Dedifferentiated amniotic fluid mesenchymal stem cell (primary cell): ENCODE measurements around the gene ORAI2.
A peak's percentile ranks its signal among the peaks of the same experiment; 100 is the strongest.
"Not testable (repeated sequence)": the region's sequence is repeated elsewhere in the genome, so short reads cannot be mapped to it uniquely, and the experiment has no call there.

Experiments
- DNase-seq: peaks from one replicate; pipeline ENCODE4 v3.0.0-alpha.2; 2016; ENCODE audit errors: extremely low spot score

Gene ORAI2

DNA sequence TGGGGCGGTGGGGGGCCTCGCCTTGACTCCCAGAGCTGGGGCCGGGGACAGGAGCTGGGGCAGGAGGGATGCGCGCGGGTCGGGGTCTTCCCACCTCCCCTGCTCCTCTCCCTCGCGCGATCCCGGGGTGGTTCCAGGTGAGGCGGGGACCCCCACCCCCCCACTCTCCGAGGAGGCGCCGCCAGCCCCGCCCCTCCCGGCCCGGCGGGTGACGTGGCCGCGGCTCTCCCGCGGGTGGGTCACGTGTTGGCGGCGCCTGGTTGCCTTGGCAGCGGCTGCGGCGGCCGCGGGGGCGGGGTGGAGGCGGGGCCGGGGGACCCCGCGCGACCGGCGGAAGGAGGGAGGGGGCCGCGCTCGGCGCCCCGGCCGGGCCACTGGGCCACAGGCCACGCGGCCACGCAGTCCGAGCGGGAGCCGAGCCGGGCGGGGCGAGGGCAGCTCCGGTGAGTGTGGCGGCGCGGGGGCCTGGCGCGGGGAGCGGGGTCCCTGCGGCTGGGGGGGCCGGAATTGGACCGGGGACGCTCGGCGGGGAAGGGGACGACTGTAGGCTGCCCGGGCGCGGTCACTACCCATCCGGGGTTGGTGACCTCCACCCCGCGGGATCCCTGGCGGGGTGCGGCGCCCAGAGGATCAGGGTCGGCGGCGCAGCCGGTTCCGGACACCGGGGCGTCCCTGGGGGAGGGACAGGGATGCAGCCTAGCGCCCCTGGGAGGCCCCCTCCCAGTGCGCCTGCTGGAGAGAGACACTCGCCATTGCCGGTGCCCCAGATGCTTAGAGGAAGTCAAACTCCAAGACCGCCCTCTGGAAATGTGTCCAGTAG lies at the start of gene ORAI2:
Gene ORAI2, plus strand, starts transcription at position 357 of the 820 bp plus-strand sequence. CDS start 5,382 bp downstream, outside the sequence.
- peak; percentile 37 for DNase-seq

DNA sequence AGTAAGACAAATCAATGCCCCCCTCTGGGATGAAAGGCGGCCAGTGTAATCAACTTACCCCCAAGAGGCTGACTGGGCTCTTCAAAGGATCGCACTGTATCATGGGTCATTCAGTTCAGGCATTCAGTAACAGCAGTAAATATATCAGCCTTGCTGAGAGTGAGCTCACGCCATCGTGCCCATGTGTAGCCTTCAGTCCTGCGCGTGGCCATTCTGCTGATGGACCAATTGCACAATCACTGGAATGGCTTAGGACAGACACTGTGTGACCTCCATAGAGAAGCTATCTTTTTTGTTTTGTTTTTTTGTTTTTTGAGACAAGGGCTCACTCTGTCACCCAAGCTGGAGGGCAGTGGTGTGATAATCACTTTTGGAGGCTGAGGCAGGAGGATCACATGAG lies 46.3 kb upstream of the ORAI2 start:
- no peak for DNase-seq

GRCh38 chr7:102389810-102390209 lies 43.6 kb upstream of the ORAI2 start:
- no peak for DNase-seq

DNA sequence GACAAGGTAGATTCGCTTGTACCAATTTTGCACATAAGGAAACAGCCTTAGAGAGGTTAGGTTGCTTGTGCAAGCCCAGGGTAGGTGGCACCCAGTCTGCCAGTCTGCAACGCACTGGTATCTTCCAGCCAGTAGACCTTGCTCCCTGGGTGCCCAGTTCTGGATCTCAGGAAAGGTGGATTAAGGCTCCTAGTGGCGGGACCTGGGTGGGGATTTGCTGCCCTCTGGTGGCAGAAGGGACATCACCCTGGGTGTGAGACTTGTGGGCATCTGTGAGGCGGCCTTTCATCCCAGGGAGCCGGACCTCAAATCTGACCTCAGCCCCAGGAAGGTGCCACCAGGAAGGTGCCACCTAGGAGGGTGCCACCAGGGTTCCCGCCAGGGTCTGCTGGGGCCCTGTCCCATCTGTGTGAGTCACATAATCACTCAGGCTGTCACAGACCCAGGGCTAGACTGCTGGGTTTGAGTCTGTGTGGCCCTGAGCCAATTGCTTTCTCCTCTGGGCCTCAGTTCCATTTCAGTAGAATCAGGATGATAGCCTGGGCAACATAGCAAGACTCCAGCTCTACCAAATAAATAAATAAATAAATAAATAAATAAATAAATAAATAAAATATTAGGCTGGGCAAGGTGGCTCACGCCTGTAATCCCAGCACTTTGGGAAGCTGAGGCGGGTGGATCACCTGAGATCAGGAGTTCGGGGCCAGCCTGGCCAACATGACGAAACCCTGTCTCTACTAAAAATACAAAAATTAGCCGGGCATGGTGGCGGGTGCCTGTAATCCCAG lies 42.5 kb upstream of the ORAI2 start:
- peak; percentile 64 for DNase-seq

- DNase-seq = no peak
These were observed 41.0 kb upstream of the ORAI2 start for GRCh38 chr7:102392330-102392729.

DNA sequence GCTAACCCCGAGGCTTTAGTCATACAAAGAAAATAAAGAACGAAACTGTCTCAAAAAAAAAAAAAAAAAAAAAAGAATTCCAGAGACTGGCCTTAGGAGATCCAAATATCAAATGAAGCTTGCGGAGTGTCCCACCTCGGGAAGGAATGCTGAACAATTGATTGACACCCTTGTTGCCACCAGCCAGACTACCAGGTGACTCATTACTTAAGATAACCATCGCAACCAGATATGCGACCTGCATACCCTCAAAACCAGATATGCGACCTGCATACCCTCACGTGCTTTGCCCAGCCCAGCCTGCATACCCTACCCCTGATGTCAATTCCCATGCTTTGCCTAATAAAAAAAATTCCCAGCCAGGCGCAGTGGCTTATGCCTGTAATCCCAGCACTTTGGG lies 39.9 kb upstream of the ORAI2 start:
- no peak for DNase-seq

DNA sequence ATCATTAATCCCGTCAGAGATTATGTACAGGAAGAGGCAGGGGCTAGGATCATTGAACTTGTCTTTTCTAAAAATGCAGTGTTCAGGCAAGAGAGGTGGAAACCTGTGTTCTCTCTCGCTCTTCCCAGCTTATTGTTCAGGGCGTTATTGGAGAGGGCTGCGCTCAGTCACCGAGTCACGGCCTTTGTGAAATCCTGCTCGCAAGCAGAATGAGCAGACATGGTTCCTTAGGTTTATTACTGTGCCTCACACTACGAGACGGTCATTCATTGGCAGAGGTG lies 37.8 kb upstream of the ORAI2 start:
- DNase-seq = no peak

DNA sequence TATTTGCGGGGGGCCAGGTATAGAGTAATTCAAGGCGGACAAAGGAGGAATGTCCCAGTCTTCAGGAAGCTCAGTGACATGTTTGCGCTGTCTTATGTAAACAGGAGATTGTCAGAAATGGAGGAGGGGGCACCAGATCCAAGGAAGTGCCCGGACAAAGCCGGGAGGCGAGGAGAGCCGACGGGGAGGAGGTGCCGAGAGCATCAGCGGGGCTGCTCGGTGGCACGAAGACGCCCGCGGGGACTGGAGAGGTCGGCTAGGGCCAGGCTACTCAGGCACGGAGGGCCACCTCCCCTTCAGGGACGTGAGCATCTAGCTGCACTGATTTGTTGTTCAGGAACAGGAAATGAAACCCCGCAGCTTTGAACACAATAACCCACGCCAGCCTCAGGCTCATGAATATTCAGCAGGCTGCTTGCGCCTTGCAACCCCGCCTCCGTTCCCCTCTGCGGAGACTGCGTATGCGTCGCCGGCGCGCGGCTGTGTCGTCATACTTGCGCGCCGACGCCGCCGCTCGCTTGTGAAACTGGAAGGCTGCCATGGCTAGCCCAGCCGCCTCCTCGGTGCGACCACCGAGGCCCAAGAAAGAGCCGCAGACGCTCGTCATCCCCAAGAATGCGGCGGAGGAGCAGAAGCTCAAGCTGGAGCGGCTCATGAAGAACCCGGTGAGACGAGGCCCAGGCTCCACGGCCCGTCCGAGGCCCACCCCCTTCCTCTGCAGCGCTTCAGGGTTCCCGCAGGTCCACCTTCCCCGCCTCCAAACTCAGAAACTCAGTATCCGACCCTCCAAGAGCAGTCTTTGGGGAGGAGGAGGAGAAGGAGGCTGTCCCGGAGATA lies 37.3 kb upstream of the ORAI2 start, which contains the start of gene PRKRIP1:
Gene PRKRIP1, plus strand, starts transcription at position 491 of the 837 bp plus-strand sequence. Its CDS starts 49 bp downstream, at position 540.
- DNase-seq = peak; percentile 90

DNA sequence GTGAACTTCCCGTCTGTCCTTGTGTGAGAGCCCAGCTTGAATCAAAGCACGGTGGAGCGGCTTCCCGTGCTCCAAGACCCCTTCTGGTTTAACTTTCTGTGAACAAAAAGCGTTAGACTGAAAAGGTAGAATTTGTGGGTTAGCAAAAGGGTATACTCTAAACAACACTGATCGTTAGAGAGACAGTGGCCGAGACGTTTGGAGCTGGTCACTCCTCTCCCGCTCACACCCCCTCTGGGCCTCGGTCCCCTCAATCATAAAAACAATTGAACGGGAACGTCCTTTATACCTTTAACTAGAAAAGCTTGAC lies 36.7 kb upstream of the ORAI2 start:
- no peak for DNase-seq

GRCh38 chr7:102398543-102398942 lies 34.8 kb upstream of the ORAI2 start:
- no peak for DNase-seq

DNA sequence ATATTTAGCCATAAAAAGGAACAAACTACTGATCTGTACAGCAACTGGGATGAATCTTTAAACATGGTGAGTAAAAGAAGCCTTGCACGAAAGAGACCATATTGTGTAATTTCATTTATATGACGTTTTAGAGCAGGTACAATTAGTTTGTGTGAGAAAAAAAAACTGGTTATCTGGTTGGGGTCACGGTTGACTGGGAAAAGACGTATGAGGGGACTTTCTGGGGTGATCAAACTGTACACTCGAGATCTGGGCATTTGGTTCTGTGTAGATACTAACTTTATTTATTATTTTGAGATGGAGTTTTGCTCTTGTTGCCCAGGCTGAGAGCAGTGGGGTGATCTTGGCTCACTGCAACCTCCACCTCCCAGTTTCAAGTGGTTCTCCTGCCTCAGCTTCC lies 33.0 kb upstream of the ORAI2 start:
- DNase-seq = no peak

GRCh38 chr7:102403563-102403962 lies 29.8 kb upstream of the ORAI2 start:
- DNase-seq = no peak

GRCh38 chr7:102404005-102404861 lies 29.1 kb upstream of the ORAI2 start:
- no peak for DNase-seq

DNA sequence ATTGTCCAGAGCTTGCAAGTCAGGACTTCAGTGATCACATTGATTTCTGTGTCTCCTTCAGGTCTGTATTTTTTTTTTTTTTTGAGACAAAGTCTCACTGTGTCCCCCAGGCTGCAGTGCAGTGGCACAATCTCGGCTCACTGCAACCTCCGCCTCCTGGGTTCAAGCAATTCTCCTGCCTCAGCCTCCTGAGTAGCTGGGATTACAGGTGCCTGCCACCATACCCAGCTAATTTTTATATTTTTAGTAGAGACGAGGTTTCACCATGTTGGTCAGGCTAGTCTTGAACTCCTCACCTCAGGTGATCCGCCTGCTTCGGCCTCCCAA lies 28.6 kb upstream of the ORAI2 start:
- not testable (repeated sequence) for DNase-seq

DNA sequence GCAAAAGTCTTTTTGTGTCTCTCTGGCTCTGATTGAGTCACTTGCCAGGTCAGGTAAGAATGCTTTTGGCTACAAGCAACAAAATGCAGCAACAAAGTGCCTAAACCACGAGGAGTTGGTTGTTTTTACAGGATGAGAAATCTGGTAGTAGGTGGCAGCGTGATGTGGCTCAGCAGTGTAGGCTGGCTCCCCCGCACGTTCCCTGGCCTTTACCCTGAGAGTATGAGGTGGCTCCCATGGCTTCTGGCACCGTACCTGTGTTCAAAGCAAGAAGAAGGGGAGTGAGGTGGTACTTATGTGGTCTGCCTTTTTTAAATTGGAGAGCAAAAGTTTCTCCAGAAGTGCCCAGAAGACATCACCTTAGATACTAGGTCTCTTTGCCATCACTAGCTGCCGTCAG lies 25.5 kb upstream of the ORAI2 start:
- no peak for DNase-seq

DNA sequence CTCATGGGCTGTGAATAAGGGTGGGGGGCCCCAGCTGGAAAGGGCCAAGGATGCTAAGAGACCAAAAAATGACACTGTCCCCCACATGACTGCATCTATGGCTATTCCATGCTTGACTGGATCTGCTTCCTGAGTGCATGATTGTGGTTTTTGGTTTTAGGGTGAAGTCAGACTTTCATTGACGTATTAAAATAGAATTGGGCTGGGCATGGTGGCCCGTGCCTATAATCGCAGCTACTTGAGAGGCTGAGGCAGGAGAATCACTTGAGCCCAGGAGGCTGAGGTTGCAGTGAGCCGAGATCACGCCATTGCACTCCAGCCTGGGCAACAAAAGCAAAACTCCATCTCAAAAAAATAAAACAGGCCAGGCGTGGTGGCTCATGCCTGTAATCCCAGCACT lies 24.8 kb upstream of the ORAI2 start:
- DNase-seq = not testable (repeated sequence)

DNA sequence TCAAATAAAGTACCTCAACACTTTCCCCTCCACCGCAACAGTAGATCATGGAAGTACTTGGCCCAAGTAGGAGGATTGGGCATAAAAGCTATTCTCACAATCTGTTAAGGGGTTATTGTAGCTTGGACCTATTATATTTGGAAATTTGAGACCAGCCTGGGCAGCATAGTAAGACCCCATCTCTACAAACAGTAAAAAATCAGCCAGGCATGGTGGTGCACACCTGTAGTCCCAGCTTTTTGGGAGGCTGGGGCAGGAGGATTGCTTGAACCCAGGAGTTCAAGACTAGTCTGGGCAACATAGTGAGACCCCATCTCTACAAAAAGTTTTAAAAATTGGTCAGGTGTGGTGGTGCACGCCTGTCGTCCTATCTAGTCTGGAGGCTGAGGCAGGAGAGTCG lies 24.0 kb upstream of the ORAI2 start:
- no peak for DNase-seq

DNA sequence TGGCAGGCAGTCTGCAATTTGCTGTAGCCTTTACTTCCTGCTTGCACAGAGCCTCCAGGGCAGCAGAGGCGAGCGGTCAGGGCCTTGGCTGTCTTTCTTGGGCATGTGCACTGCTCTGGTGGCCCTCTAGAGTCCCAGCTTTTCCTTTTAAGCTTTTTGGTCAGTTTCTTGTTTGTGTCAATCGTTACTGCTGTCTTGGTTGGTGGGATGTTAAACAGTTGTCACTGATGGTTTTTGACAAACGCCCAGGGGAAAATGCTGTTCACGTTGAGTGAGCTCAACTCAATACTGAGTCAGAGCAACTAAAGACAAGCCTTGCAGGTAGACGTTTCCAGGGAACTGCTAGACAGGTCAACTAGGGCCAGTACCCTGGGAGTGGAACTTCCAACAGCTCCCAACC lies 23.3 kb upstream of the ORAI2 start:
- DNase-seq = no peak

DNA sequence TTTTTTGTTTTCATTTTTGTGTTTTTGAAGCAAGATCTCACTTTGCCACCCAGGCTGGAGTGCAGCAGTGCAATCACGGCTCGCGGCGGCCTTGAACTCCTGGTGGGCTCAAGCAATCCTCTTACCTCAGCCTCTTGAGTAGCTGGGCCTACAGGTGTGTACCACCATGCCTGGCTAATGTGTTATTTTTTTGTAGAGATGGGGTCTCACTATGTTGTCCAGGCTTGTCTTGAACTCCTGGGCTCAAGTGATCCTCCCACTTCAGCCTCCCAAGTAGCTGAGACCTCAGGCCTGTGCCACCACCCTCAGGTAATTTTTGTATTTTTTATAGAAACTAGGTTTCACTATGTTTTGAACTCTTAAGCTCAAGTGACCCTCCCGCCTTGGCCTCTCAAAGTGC lies 22.5 kb upstream of the ORAI2 start:
- no peak for DNase-seq

- no peak for DNase-seq
These were observed 20.8 kb upstream of the ORAI2 start for GRCh38 chr7:102412548-102412947.

DNA sequence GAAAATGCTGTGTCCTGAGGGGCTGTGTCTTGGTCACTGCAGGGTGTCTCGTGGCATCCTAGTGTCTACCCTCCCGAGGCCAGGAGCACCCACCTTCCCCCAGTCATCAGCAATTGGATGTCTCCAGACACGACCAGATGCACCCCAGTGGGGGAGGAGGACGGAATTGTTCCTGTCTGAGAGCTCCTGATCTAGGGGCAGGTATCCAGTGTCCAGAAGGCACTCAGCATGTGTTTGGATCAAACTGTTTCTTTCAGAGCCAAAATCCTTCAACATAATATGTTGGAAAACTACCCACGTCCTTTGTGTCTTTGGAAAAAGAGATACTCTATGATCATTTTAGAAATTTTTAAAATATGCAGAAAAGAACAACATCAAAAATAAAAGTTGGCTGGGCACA lies 20.3 kb upstream of the ORAI2 start:
- no peak for DNase-seq

GRCh38 chr7:102413611-102414010 lies 19.8 kb upstream of the ORAI2 start:
- DNase-seq = no peak
